SU-DHL-6 (cell line): ENCODE measurements around the gene NFYC.

Experiments used
- EZH2phosphoT487 ChIP-seq: fragments of 200-600 bp; sonication (generic), shearing (Covaris generic); conservative IDR thresholded peaks from 2 replicates; pipeline ENCODE4 v1.6.1; 2018; ENCODE audit warnings: mild to moderate bottlenecking, antibody characterized with exemption, low read length, moderate library complexity, mixed read lengths
- TF ChIP-seq, protein P1 (sequence below): fragments of 200-600 bp; sonication (generic); IDR thresholded peaks from one replicate; pipeline ENCODE4 v1.5.1; 2017; ENCODE audit warnings: antibody characterized with exemption, mild to moderate bottlenecking, low read length, moderate library complexity; ENCODE audit not compliant: insufficient read depth, poor library complexity, severe bottlenecking

DNA sequence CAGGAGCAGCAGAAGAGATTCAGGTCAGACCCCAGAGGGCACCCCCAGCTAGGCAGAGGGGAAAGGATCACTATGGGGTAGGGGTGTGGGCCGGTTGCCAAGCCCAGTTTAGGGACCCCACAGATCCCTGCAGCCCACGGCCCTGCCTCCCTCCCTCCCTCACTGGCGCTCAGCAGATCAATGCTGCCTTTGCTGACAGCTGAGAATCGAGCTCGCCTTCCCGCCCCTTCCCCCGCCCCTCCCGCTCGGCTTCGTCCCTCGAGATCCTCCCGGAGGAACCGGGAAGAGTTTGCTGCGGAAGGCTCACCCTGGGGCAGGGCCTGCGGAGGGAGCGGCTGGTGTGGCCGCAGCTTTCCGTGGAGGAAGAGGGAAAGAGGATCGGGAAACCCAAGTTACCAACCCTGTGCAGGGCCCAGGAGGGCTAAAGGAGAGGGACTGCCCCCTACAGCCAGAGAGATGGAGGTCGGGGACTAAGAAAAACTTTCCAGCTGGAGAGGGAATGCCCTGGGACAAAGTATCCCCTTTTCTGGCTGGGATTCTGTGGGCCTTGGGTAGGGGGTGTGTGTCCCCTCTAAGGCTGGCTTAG lies 91.0 kb downstream of the NFYC start:
- TF ChIP-seq, protein P1, sequence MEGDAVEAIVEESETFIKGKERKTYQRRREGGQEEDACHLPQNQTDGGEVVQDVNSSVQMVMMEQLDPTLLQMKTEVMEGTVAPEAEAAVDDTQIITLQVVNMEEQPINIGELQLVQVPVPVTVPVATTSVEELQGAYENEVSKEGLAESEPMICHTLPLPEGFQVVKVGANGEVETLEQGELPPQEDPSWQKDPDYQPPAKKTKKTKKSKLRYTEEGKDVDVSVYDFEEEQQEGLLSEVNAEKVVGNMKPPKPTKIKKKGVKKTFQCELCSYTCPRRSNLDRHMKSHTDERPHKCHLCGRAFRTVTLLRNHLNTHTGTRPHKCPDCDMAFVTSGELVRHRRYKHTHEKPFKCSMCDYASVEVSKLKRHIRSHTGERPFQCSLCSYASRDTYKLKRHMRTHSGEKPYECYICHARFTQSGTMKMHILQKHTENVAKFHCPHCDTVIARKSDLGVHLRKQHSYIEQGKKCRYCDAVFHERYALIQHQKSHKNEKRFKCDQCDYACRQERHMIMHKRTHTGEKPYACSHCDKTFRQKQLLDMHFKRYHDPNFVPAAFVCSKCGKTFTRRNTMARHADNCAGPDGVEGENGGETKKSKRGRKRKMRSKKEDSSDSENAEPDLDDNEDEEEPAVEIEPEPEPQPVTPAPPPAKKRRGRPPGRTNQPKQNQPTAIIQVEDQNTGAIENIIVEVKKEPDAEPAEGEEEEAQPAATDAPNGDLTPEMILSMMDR = no peak
- TF ChIP-seq EZH2phosphoT487 = no peak
